OCI-LY1 (cell line): ENCODE results near the gene MAP7.

Experiments used
- H2AFZ ChIP-seq: fragments of 200-600 bp; sonication (generic), shearing (Covaris generic); 2 replicates; pipeline ENCODE4 v1.6.0; 2014; ENCODE audit warnings: antibody characterized with exemption, mild to moderate bottlenecking, low read length
- H3F3A ChIP-seq: fragments of 200-600 bp; sonication (generic), shearing (Covaris generic); 2 replicates; pipeline ENCODE4 v1.6.0; 2014; ENCODE audit warnings: mild to moderate bottlenecking, antibody characterized with exemption, low read length, moderate library complexity; ENCODE audit not compliant: insufficient read depth
- H3K27ac ChIP-seq: fragments of 200-600 bp; sonication (generic); 2 replicates; pipeline ENCODE4 v1.5.1; 2014; ENCODE audit warnings: low read length, mixed run types, mild to moderate bottlenecking, low read depth; ENCODE audit not compliant: poor library complexity, severe bottlenecking
- H3K27me3 ChIP-seq: fragments of 200-600 bp; sonication (generic); 2 replicates; pipeline ENCODE4 v1.6.0; 2014; ENCODE audit warnings: antibody characterized with exemption, mild to moderate bottlenecking, low read length, moderate library complexity; ENCODE audit not compliant: insufficient read depth
- H3K36me3 ChIP-seq: fragments of 200-600 bp; sonication (generic); 2 replicates; pipeline ENCODE4 v1.6.1; 2014; ENCODE audit warnings: mild to moderate bottlenecking, antibody characterized with exemption, low read length, moderate library complexity, mixed read lengths; ENCODE audit not compliant: insufficient read depth
- H3K4me1 ChIP-seq: fragments of 200-600 bp; sonication (generic); 2 replicates; pipeline ENCODE4 v1.5.1; 2014; ENCODE audit warnings: mild to moderate bottlenecking, low read length, moderate library complexity; ENCODE audit not compliant: insufficient read depth, severe bottlenecking
- H3K4me2 ChIP-seq: fragments of 200-600 bp; sonication (generic), shearing (Covaris generic); 2 replicates; pipeline ENCODE4 v1.6.1; 2014; ENCODE audit warnings: low read length
- H3K4me3 ChIP-seq: fragments of 200-600 bp; sonication (generic); 2 replicates; pipeline ENCODE4 v1.5.1; 2014; ENCODE audit warnings: low read length, low read depth, mild to moderate bottlenecking, mixed read lengths; ENCODE audit not compliant: poor library complexity, severe bottlenecking
- H3K79me2 ChIP-seq: fragments of 200-600 bp; shearing (Covaris generic); 2 replicates; pipeline ENCODE4 v1.6.1; 2016; ENCODE audit warnings: mixed run types, low read length, mixed read lengths; ENCODE audit not compliant: insufficient read depth
- H3K9ac ChIP-seq: fragments of 200-600 bp; sonication (generic), shearing (Covaris generic); 2 replicates; pipeline ENCODE4 v1.6.1; 2014; ENCODE audit warnings: mild to moderate bottlenecking, low read length, mixed read lengths
- H3K9me2 ChIP-seq: fragments of 200-600 bp; sonication (generic), shearing (Covaris generic); 2 replicates; pipeline ENCODE4 v1.6.1; 2014; ENCODE audit warnings: low read depth, mild to moderate bottlenecking, low read length, mixed read lengths
- H3K9me3 ChIP-seq: fragments of 200-600 bp; shearing (Covaris generic); 2 replicates; pipeline ENCODE4 v1.6.1; 2014; ENCODE audit warnings: low read length, mixed read lengths
- H4K20me1 ChIP-seq: fragments of 200-600 bp; sonication (generic), shearing (Covaris generic); 2 replicates; pipeline ENCODE4 v1.6.0; 2016; ENCODE audit warnings: mild to moderate bottlenecking, low read length; ENCODE audit not compliant: insufficient read depth
- CTCF ChIP-seq: fragments of 200-600 bp; sonication (generic), shearing (Covaris generic); IDR thresholded peaks from 2 replicates; pipeline ENCODE4 v1.5.1; 2017; ENCODE audit warnings: mild to moderate bottlenecking, antibody characterized with exemption, low read length, moderate library complexity, mixed read lengths
- EZH2 ChIP-seq: fragments of 200-600 bp; sonication (generic), shearing (Covaris generic); IDR thresholded peaks from 2 replicates; pipeline ENCODE4 v1.8.0; 2017; ENCODE audit warnings: borderline replicate concordance, mixed run types, mild to moderate bottlenecking, antibody characterized with exemption, low read length, moderate library complexity, mixed read lengths

Gene MAP7

GRCh38 chr6:136446145-136446544, 104.1 kb downstream of the MAP7 start:
- Histone ChIP-seq H2AFZ (no peak overlapping the region), H3K4me3 (no peak overlapping the region), H3K4me2 (no peak overlapping the region), H3K9ac (no peak overlapping the region), H3K9me2 (no peaks in the 10 kb centered on the region), H3K79me2 (no peaks in the 10 kb centered on the region), H3F3A (no peaks in the 10 kb centered on the region), H3K27ac (no peak overlapping the region), H4K20me1 (no peaks in the 10 kb centered on the region), H3K4me1 (no peaks in the 10 kb centered on the region), H3K9me3 (no peaks in the 10 kb centered on the region), H3K36me3 (no peaks in the 10 kb centered on the region), H3K27me3 (no peaks in the 10 kb centered on the region)
- TF ChIP-seq CTCF (no peak), EZH2 (no peak)

GRCh38 chr6:136445063-136445462, 105.2 kb downstream of the MAP7 start:
- H3F3A ChIP-seq = no peaks in the 10 kb centered on the region
- H3K4me2 ChIP-seq = no peak overlapping the region

GRCh38 chr6:136440203-136440602, 110.0 kb downstream of the MAP7 start:
- H3K4me3 ChIP-seq = no peak overlapping the region
- TF ChIP-seq CTCF (no peak), EZH2 (no peak)
- no peaks in the 10 kb centered on the region for H3K36me3 ChIP-seq
- no peak overlapping the region for H3K27ac ChIP-seq
- no peak overlapping the region for H2AFZ ChIP-seq
- no peaks in the 10 kb centered on the region for H3K4me1 ChIP-seq
- no peaks in the 10 kb centered on the region for H3K79me2 ChIP-seq
- no peaks in the 10 kb centered on the region for H4K20me1 ChIP-seq
- no peaks in the 10 kb centered on the region for H3K27me3 ChIP-seq
- no peak overlapping the region for H3K4me2 ChIP-seq
- H3K9me2 ChIP-seq = no peaks in the 10 kb centered on the region
- no peaks in the 10 kb centered on the region for H3K9me3 ChIP-seq
- no peak overlapping the region for H3K9ac ChIP-seq
- no peaks in the 10 kb centered on the region for H3F3A ChIP-seq

More at GRCh38 chr6:136445063-136445462, 105.2 kb downstream of the MAP7 start:
- TF ChIP-seq CTCF (no peak), EZH2 (no peak)
- no peaks in the 10 kb centered on the region for H3K4me1 ChIP-seq
- H3K79me2 ChIP-seq = no peaks in the 10 kb centered on the region
- H3K9ac ChIP-seq = no peak overlapping the region
- no peak overlapping the region for H3K4me3 ChIP-seq
- no peaks in the 10 kb centered on the region for H3K9me3 ChIP-seq
- H2AFZ ChIP-seq = no peak overlapping the region
- no peaks in the 10 kb centered on the region for H4K20me1 ChIP-seq
- no peaks in the 10 kb centered on the region for H3K9me2 ChIP-seq
- H3K27ac ChIP-seq = no peak overlapping the region
- no peaks in the 10 kb centered on the region for H3K36me3 ChIP-seq
- no peaks in the 10 kb centered on the region for H3K27me3 ChIP-seq
